ENCODE measurements around the gene AOPEP.

- TF ChIP-seq CTCF (tag by site-specific recombination; IDR thresholded peaks at IDR 0.05) (no peak), ZFP69B (tag by site-specific recombination; IDR thresholded peaks at IDR 0.05) (no peak)
These were observed 336.8 kb downstream of the AOPEP start for GRCh38 chr9:95063300-95063699.

Data from HEK293 (cell line).